A673 (cell line): Measurements from ENCODE around the gene AKT3.

ENCODE experiments used
- EZH2 ChIP-seq: fragments of 200-600 bp; sonication (generic); IDR thresholded peaks from 2 replicates; pipeline ENCODE4 v1.6.1; 2017; ENCODE audit warnings: borderline replicate concordance, low read depth, mild to moderate bottlenecking, mixed read lengths, antibody characterized with exemption, low read length; ENCODE audit not compliant: poor library complexity, severe bottlenecking
- TF ChIP-seq, protein P1 (sequence below): fragments of 300-800, 200-600 bp; sonication (generic); conservative IDR thresholded peaks from 2 replicates; pipeline ENCODE4 v1.5.1; 2017; ENCODE audit warnings: low read depth, mild to moderate bottlenecking, antibody characterized with exemption, low read length, moderate library complexity, mixed read lengths

DNA sequence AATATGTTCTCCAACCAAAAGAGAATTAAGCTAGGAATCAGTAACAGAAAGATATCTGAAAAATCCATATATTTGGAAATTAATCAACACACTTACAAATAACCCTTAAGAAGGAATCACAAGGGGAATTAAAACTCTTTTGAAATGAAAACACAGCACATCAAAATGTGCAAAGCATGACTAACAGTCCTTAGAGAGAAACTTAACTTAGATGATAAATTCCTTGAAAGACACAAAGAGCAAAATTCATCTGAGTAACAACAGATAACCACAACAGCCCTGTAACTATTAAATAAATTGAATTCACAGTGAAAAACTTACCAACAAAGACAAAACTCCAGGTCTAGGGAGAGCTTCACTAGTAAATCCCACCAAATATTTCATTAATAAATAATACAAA, 310.4 kb downstream of the AKT3 start:
- TF ChIP-seq, protein P1, sequence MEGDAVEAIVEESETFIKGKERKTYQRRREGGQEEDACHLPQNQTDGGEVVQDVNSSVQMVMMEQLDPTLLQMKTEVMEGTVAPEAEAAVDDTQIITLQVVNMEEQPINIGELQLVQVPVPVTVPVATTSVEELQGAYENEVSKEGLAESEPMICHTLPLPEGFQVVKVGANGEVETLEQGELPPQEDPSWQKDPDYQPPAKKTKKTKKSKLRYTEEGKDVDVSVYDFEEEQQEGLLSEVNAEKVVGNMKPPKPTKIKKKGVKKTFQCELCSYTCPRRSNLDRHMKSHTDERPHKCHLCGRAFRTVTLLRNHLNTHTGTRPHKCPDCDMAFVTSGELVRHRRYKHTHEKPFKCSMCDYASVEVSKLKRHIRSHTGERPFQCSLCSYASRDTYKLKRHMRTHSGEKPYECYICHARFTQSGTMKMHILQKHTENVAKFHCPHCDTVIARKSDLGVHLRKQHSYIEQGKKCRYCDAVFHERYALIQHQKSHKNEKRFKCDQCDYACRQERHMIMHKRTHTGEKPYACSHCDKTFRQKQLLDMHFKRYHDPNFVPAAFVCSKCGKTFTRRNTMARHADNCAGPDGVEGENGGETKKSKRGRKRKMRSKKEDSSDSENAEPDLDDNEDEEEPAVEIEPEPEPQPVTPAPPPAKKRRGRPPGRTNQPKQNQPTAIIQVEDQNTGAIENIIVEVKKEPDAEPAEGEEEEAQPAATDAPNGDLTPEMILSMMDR, result no peak
- TF ChIP-seq EZH2, result no peak
